Tibial nerve (tissue), 4 donors: ENCODE measurements around the gene PURB. TPM values are rescaled to one million over a fixed set of nuclear protein-coding genes. Genes with fewer than 3 reads are reported as not detected.
"Not testable (repeated sequence)": the region's sequence is repeated elsewhere in the genome, so short reads cannot be mapped to it uniquely, and the experiment has no call there.

Experiments used
- DNase-seq, 2 donors: peaks; one replicate each; pipeline ENCODE4 v3.0.0-alpha.2; 2019; ENCODE audit warnings: low spot score in 2 of 2
- H3K27ac ChIP-seq, 4 donors: fragments of 200-600 bp; sonication (generic) in 3 of 4; one replicate each; pipeline ENCODE4 v1.5.1; 2017 to 2019; ENCODE audit warnings: mild to moderate bottlenecking in 1 of 4
- H3K27me3 ChIP-seq, 2 donors: fragments of 200-600 bp; sonication (generic) in 1 of 2; one replicate each; pipeline versions ENCODE4 v1.5.1 to v1.6.0; 2017 to 2019
- H3K36me3 ChIP-seq, 3 donors: fragments of 200-600 bp; sonication (generic); one replicate each; pipeline ENCODE4 v1.5.1; 2018 to 2019
- H3K4me1 ChIP-seq, 4 donors: fragments of 200-600 bp; sonication (generic) in 3 of 4; one replicate each; pipeline ENCODE4 v1.5.1; 2017 to 2019
- H3K4me3 ChIP-seq, 4 donors: fragments of 200-600 bp; sonication (generic) in 3 of 4; one replicate each; pipeline ENCODE4 v1.5.1; 2017 to 2019; ENCODE audit warnings: mild to moderate bottlenecking in 1 of 4, moderate library complexity in 1 of 4
- H3K9me3 ChIP-seq, 4 donors: fragments of 200-600 bp; sonication (generic) in 3 of 4; one replicate each; pipeline ENCODE4 v1.5.1; 2017 to 2019
- CTCF ChIP-seq, 5 experiments: fragments of 200-600 bp in 3 of 5; fragments of 450-650 bp in 2 of 5; sonication (generic) in 3 of 5; IDR thresholded peaks; one replicate each; pipeline ENCODE4 v1.5.1; 2016 to 2019; ENCODE audit warnings: antibody characterized with exemption in 5 of 5, mild to moderate bottlenecking in 3 of 5, moderate library complexity in 2 of 5
- EP300 ChIP-seq, 2 donors: sonication (generic); formaldehyde crosslinking; IDR thresholded peaks; one replicate each; pipeline ENCODE4 v1.6.1; 2017; ENCODE audit warnings: antibody characterized with exemption in 2 of 2, mild to moderate bottlenecking in 1 of 2
- POLR2A ChIP-seq, 2 donors: fragments of 450-650 bp; IDR thresholded peaks; one replicate each; pipeline ENCODE4 v1.6.1; 2017; ENCODE audit warnings: antibody characterized with exemption in 2 of 2, mild to moderate bottlenecking in 2 of 2, moderate library complexity in 2 of 2
- WGBS, 2 donors: methylation state at CpG; one replicate each; pipeline ENCODE4 v1.1.5; 2018; 5-methylcytosine and 5-hydroxymethylcytosine counted together
- total RNA-seq, 4 donors: library from RNA; depleted of rRNA; stranded (reverse); fragments of >200 nt; gene quantifications; one replicate each; pipeline ENCODE4 v1.1.0, GENCODE V29; 2016

Gene PURB
- total RNA-seq = 10 to 100 TPM; 20.0 to 26.4 (median 23.3) TPM

- DNase-seq = peak; percentile 91
- Histone ChIP-seq H3K4me3 (peak within 1 kb of the TSS; percentile 77 to 93 (median 90)), H3K36me3 (peaks cover 0 to 6% (median 0%) of the 10 kb centered on the region in 3 donors), H3K9me3 (no peaks in the 10 kb centered on the region), H3K27ac (peak within 1 kb of the TSS; percentile 95 to 100 (median 96)), H3K4me1 (peaks cover 3 to 49% (median 40%) of the 10 kb centered on the region in 4 donors), H3K27me3 (no peaks in the 10 kb centered on the region)
- TF ChIP-seq POLR2A (IDR thresholded peaks at IDR 0.05) (peak; percentile 90 to 100), CTCF (IDR thresholded peaks at IDR 0.05) (peak in 1 of 5 experiments; percentile 31), EP300 (IDR thresholded peaks at IDR 0.05) (peak in 1 of 2 donors; percentile 98)
- 1 to 2% methylated on average over 22 to 44 of the region's 72 CpGs for WGBS, 2 donors
Measured at GRCh38 chr7:44885394-44886317, at the start of gene PURB. Gene PURB, minus strand, starts transcription at chr7:44885530. Its CDS starts 182 bp downstream, at chr7:44885348.

GRCh38 chr7:44935016-44935415 is 49.7 kb upstream of the PURB start:
- Histone ChIP-seq H3K4me3 (no peak overlapping the region), H3K4me1 (no peaks in the 10 kb centered on the region), H3K9me3 (peaks cover 0 to 3% (median 0%) of the 10 kb centered on the region in 4 donors), H3K27ac (no peak overlapping the region), H3K27me3 (no peaks in the 10 kb centered on the region), H3K36me3 (no peaks in the 10 kb centered on the region)
- WGBS, 2 donors = 17 to 18% methylated on average over 1 of the region's 1 CpG
- TF ChIP-seq EP300 (IDR thresholded peaks at IDR 0.05) (no peak), POLR2A (IDR thresholded peaks at IDR 0.05) (no peak), CTCF (IDR thresholded peaks at IDR 0.05) (no peak)
- no peak for DNase-seq

GRCh38 chr7:44934510-44934909 is 49.2 kb upstream of the PURB start:
- H3K27ac ChIP-seq, H3K36me3 ChIP-seq, H3K27me3 ChIP-seq, DNase-seq, H3K9me3 ChIP-seq, H3K4me1 ChIP-seq, H3K4me3 ChIP-seq: not testable (repeated sequence)
- WGBS, 2 donors = 80 to 81% methylated on average over 5 of the region's 5 CpGs

GRCh38 chr7:44930921-44931320 is 45.6 kb upstream of the PURB start:
- no peak for DNase-seq
- WGBS, 2 donors = 88 to 89% methylated on average over 6 of the region's 6 CpGs
- H3K27me3 ChIP-seq = no peaks in the 10 kb centered on the region
- TF ChIP-seq EP300 (IDR thresholded peaks at IDR 0.05) (no peak), CTCF (IDR thresholded peaks at IDR 0.05) (no peak), POLR2A (IDR thresholded peaks at IDR 0.05) (no peak)
- H3K9me3 ChIP-seq = peaks cover 0 to 9% (median 0%) of the 10 kb centered on the region in 4 donors
- no peak overlapping the region for H3K4me3 ChIP-seq
- H3K4me1 ChIP-seq = no peaks in the 10 kb centered on the region
- H3K27ac ChIP-seq = no peak overlapping the region
- no peaks in the 10 kb centered on the region for H3K36me3 ChIP-seq

- WGBS, 2 donors = 62 to 64% methylated on average over 8 of the region's 8 CpGs
- H3K9me3 ChIP-seq = no peaks in the 10 kb centered on the region
- no peaks in the 10 kb centered on the region for H3K36me3 ChIP-seq
- H3K27me3 ChIP-seq = no peaks in the 10 kb centered on the region
- H3K27ac ChIP-seq = no peak overlapping the region
- H3K4me1 ChIP-seq = peaks cover 0 to 7% (median 0%) of the 10 kb centered on the region in 4 donors
- DNase-seq = no peak
- TF ChIP-seq CTCF (IDR thresholded peaks at IDR 0.05) (peak in 1 of 5 experiments; percentile 4), EP300 (IDR thresholded peaks at IDR 0.05) (no peak)
- H3K4me3 ChIP-seq = no peak overlapping the region
Measured at GRCh38 chr7:44922351-44922694, 37.0 kb upstream of the PURB start.
